IMR-90 (cell line): ENCODE measurements around the gene SLC26A8. TPM values are rescaled to one million over a fixed set of nuclear protein-coding genes. Genes with fewer than 3 reads are reported as not detected.

Source experiments
- ATAC-seq: fragments of 200-7000 bp; cut with Tn5 transposase; 2 replicates; pipeline ENCODE4 v1.9.1; 2020; ENCODE audit warnings: low read depth, mild to moderate bottlenecking, moderate library complexity
- BruUV-seq: library from RNA; stranded (reverse); fragments of 400-500 nt; replicated peaks from 2 replicates; lab custom pipeline; 2021; lab: Mats Ljungman, UMichigan
- CTCF ChIA-PET: fragments of 300-600 bp; formaldehyde crosslinking; extraction: SDS; loops from one replicate; lab custom pipeline; 2021; ENCODE audit warnings: antibody characterized with exemption; lab: Yijun Ruan, JAX
- POLR2A ChIA-PET: fragments of 300-600 bp; sonication (Branson Sonifier 250); formaldehyde crosslinking; loops from one replicate; lab custom pipeline; 2022; ENCODE audit warnings: antibody characterized with exemption; ENCODE audit not compliant: unreplicated experiment; lab: Charles Lee
- DNase-seq: peaks from one replicate; pipeline ENCODE4 v3.0.0; 2013
- H2AFZ ChIP-seq: replicated peaks from 2 replicates; pipeline ENCODE3; 2013; ENCODE audit warnings: low read length, mild to moderate bottlenecking; ENCODE audit not compliant: poor library complexity
- H2AK5ac ChIP-seq: 2 replicates; pipeline ENCODE4 v1.6.1; 2013; ENCODE audit warnings: low read depth, low read length, inconsistent platforms
- H2AK9ac ChIP-seq: replicated peaks from 2 replicates; pipeline ENCODE3; 2013; ENCODE audit warnings: mild to moderate bottlenecking, low read depth, low read length, moderate library complexity; ENCODE audit not compliant: poor library complexity
- H2BK120ac ChIP-seq: 2 replicates; pipeline ENCODE4 v1.6.1; 2013; ENCODE audit warnings: low read depth, low read length, inconsistent platforms
- H2BK15ac ChIP-seq: 3 replicates; pipeline ENCODE4 v1.6.1; 2013; ENCODE audit warnings: low read depth, low read length, inconsistent platforms
- H2BK20ac ChIP-seq: 2 replicates; pipeline ENCODE4 v1.6.1; 2013; ENCODE audit warnings: low read depth, mild to moderate bottlenecking, inconsistent platforms, low read length, moderate library complexity
- H2BK5ac ChIP-seq: 2 replicates; pipeline ENCODE4 v1.6.1; 2013; ENCODE audit warnings: mild to moderate bottlenecking, low read depth, low read length, inconsistent platforms; ENCODE audit not compliant: poor library complexity, severe bottlenecking
- H3K14ac ChIP-seq: replicated peaks from 2 replicates; pipeline ENCODE4 v1.6.1; 2013; ENCODE audit warnings: low read depth, low read length, inconsistent platforms
- H3K18ac ChIP-seq: 2 replicates; pipeline ENCODE4 v1.6.1; 2013; ENCODE audit warnings: low read depth, low read length, control low read depth
- H3K23ac ChIP-seq: 2 replicates; pipeline ENCODE4 v1.6.1; 2013; ENCODE audit warnings: low read depth, low read length, inconsistent platforms
- H3K27ac ChIP-seq: 2 replicates; pipeline ENCODE4 v1.5.1; 2013; ENCODE audit warnings: mild to moderate bottlenecking, control low read depth, low read length; ENCODE audit not compliant: insufficient read depth
- H3K27me3 ChIP-seq: 2 replicates; pipeline ENCODE4 v1.6.1; 2013; ENCODE audit warnings: low read length; ENCODE audit not compliant: control insufficient read depth, insufficient read depth
- H3K36me3 ChIP-seq: 2 replicates; pipeline ENCODE4 v1.6.1; 2013; ENCODE audit warnings: low read length, mixed read lengths; ENCODE audit not compliant: control insufficient read depth, insufficient read depth
- H3K4ac ChIP-seq: 2 replicates; pipeline ENCODE4 v1.6.1; 2013; ENCODE audit warnings: low read depth, low read length, inconsistent platforms
- H3K4me1 ChIP-seq: 2 replicates; pipeline ENCODE4 v1.6.1; 2013; ENCODE audit warnings: low read length, mixed read lengths; ENCODE audit not compliant: control insufficient read depth, insufficient read depth
- H3K4me2 ChIP-seq: 2 replicates; pipeline ENCODE4 v1.6.1; 2013; ENCODE audit warnings: low read depth, mild to moderate bottlenecking, control low read depth, low read length, moderate library complexity
- H3K4me3 ChIP-seq: 2 replicates; pipeline ENCODE4 v1.5.1; 2013; ENCODE audit warnings: low read depth, mild to moderate bottlenecking, control low read depth, low read length, moderate library complexity; ENCODE audit not compliant: insufficient read depth
- H3K56ac ChIP-seq: 2 replicates; pipeline ENCODE4 v1.6.1; 2013; ENCODE audit warnings: low read length, inconsistent platforms; ENCODE audit not compliant: insufficient read depth; ENCODE audit errors: extremely low read depth
- H3K79me1 ChIP-seq, 2 experiments: 2 replicates each; pipeline ENCODE4 v1.6.1; 2013; ENCODE audit warnings: low read length in 2 of 2, inconsistent platforms in 1 of 2, low read depth in 1 of 2
- H3K9ac ChIP-seq: 2 replicates; pipeline ENCODE4 v1.6.1; 2013; ENCODE audit warnings: low read depth, low read length, control low read depth
- H3K9me1 ChIP-seq: 2 replicates; pipeline ENCODE4 v1.6.1; 2013; ENCODE audit warnings: low read length, inconsistent platforms; ENCODE audit not compliant: insufficient read depth
- H3K9me3 ChIP-seq: 2 replicates; pipeline ENCODE4 v1.6.1; 2013; ENCODE audit warnings: low read length; ENCODE audit not compliant: control insufficient read depth, insufficient read depth
- H4K20me1 ChIP-seq: 2 replicates; pipeline ENCODE4 v1.6.1; 2013; ENCODE audit warnings: low read length, inconsistent platforms; ENCODE audit not compliant: insufficient read depth
- H4K5ac ChIP-seq: 2 replicates; pipeline ENCODE4 v1.6.1; 2013; ENCODE audit warnings: mild to moderate bottlenecking, low read depth, low read length, control low read depth
- H4K8ac ChIP-seq, 2 experiments: 2 replicates each; pipeline ENCODE4 v1.6.1; 2013; ENCODE audit warnings: low read depth in 2 of 2, low read length in 2 of 2, control low read depth in 1 of 2, inconsistent platforms in 1 of 2
- H4K91ac ChIP-seq: 2 replicates; pipeline ENCODE4 v1.6.1; 2013; ENCODE audit warnings: low read depth, low read length, inconsistent platforms; ENCODE audit not compliant: insufficient read depth
- BHLHE40 ChIP-seq: fragments of 150-350 bp; IDR thresholded peaks from 2 replicates; pipeline ENCODE4 v1.6.1; 2016; ENCODE audit warnings: mild to moderate bottlenecking, low read depth, low read length
- CHD1 ChIP-seq: IDR thresholded peaks from 2 replicates; pipeline ENCODE4 v1.6.1; 2012; ENCODE audit warnings: low read depth, low read length, improper control_type of control experiment
- ELK1 ChIP-seq: fragments of 150-350 bp; IDR thresholded peaks from 2 replicates; pipeline ENCODE4 v1.6.1; 2016; ENCODE audit warnings: low read depth, mild to moderate bottlenecking, low read length, moderate library complexity, borderline replicate concordance
- FOS ChIP-seq: fragments of 150-350 bp; IDR thresholded peaks from 2 replicates; pipeline ENCODE4 v1.6.1; 2016; ENCODE audit warnings: low read depth, low read length
- MAFK ChIP-seq: IDR thresholded peaks from 2 replicates; pipeline ENCODE4 v1.6.1; 2012; ENCODE audit warnings: low read depth, low read length, improper control_type of control experiment
- MAZ ChIP-seq: IDR thresholded peaks from 2 replicates; pipeline ENCODE4 v1.6.1; 2012; ENCODE audit warnings: low read depth, mild to moderate bottlenecking, low read length, improper control_type of control experiment, moderate library complexity, borderline replicate concordance
- MXI1 ChIP-seq: IDR thresholded peaks from 2 replicates; pipeline ENCODE4 v1.6.1; 2012; ENCODE audit warnings: low read depth, mild to moderate bottlenecking, low read length, moderate library complexity, borderline replicate concordance
- NFE2L2 ChIP-seq: fragments of 150-350 bp; IDR thresholded peaks from 2 replicates; pipeline ENCODE4 v1.6.1; 2016; ENCODE audit warnings: low read depth, mild to moderate bottlenecking, low read length
- POLR2A ChIP-seq: IDR thresholded peaks from 2 replicates; pipeline ENCODE4 v1.6.1; 2012; ENCODE audit warnings: mild to moderate bottlenecking, low read depth, low read length
- SMC3 ChIP-seq: fragments of 150-350 bp; IDR thresholded peaks from 2 replicates; pipeline ENCODE4 v1.6.1; 2016; ENCODE audit warnings: low read depth, mild to moderate bottlenecking, antibody characterized with exemption, low read length, moderate library complexity
- USF2 ChIP-seq: fragments of 150-350 bp; IDR thresholded peaks from 2 replicates; pipeline ENCODE4 v1.6.1; 2017; ENCODE audit warnings: mild to moderate bottlenecking, antibody characterized with exemption, low read length, low read depth
- WGBS, 2 experiments: methylation state at CpG; one replicate each; pipeline versions ENCODE4 v1.1.5 to v1.1.7; 2013; ENCODE audit warnings: missing lambda C conversion rate in 2 of 2; ENCODE audit not compliant: insufficient read length in 1 of 2; ENCODE audit errors: extremely low coverage in 2 of 2; 5-methylcytosine and 5-hydroxymethylcytosine counted together
- dilution Hi-C: fragments of 300-500 bp; cut with HindIII; formaldehyde crosslinking; loops from one replicate; pipeline ENCODE4 v1.14.3; 2018; ENCODE audit warnings: low sequenced_read_pairs; ENCODE audit not compliant: unreplicated experiment
- in situ Hi-C: fragments of 300-500 bp; cut with MboI; formaldehyde crosslinking; loops from 3 replicates; pipeline ENCODE4 v1.14.3; 2019; ENCODE audit warnings: low sequenced_read_pairs, inconsistent platforms, mixed read lengths
- intact Hi-C: fragments of 100-400 bp; cut with micrococcal nuclease; formaldehyde crosslinking; loops from 2 replicates; pipeline ENCODE4 v1.10.0; 2022
- polyA plus RNA-seq, 3 experiments: library from polyadenylated mRNA; depleted of rRNA; stranded (reverse); fragments of >200 nt; gene quantifications; 2 replicates each; pipeline ENCODE4 v1.2.3, GENCODE V29; 2012; ENCODE audit warnings: low replicate concordance in 1 of 3
- total RNA-seq: library from RNA; depleted of rRNA; stranded (reverse); fragments of >200 nt; gene quantifications from 2 replicates; pipeline ENCODE4 v1.2.3, GENCODE V29; 2012

Gene SLC26A8
- total and polyA plus RNA-seq, 2 of the 4 experiments (the other 2 are of a cell fraction), result 0.07 TPM; not detected in 1

GRCh38 chr6:35897036-35897435 lies 127.4 kb downstream of the SLC26A8 start:
- dilution Hi-C loops, result no loop called here

More at GRCh38 chr6:35897036-35897435, 127.4 kb downstream of the SLC26A8 start:
- H3K36me3 ChIP-seq, result no peaks in the 10 kb centered on the region; the same call in 1 of the 2 replicates
- H3K9ac ChIP-seq, result no peak overlapping the region
- no peak overlapping the region for H2AFZ ChIP-seq
- no peaks in the 10 kb centered on the region for H3K4me1 ChIP-seq
- peaks cover 33 to 61% of the 10 kb centered on the region in 2 experiments for H3K79me1 ChIP-seq
- no peak overlapping the region for H3K4me2 ChIP-seq
- no peak for ATAC-seq
- no peak for DNase-seq
- no peak overlapping the region for H3K56ac ChIP-seq
- no peak overlapping the region for H3K14ac ChIP-seq
- no peak overlapping the region for H2BK15ac ChIP-seq
- H4K20me1 ChIP-seq, result peaks cover 17% of the 10 kb centered on the region; the same call in 1 of the 2 replicates
- no TSS peak for BruUV-seq
- no peak overlapping the region for H2AK5ac ChIP-seq
- no peak overlapping the region for H3K23ac ChIP-seq
- no peak overlapping the region for H2AK9ac ChIP-seq
- WGBS, 2 experiments, result 100% methylated on average over 2 of the region's 3 CpGs; no CpG with 5 or more reads in 1 of the 2 experiments
- H3K27ac ChIP-seq, result no peak overlapping the region
- ChIA-PET POLR2A (no interaction called here), CTCF (no interaction called here)
- H3K18ac ChIP-seq, result no peak overlapping the region
- no peaks in the 10 kb centered on the region for H3K9me3 ChIP-seq
- TF ChIP-seq MAZ, result no peak
- TF ChIP-seq POLR2A, result no peak
- no peak for TF ChIP-seq FOS
- TF ChIP-seq NFE2L2, result no peak
- TF ChIP-seq MAFK, result no peak
- TF ChIP-seq MXI1, result no peak
- no peak for TF ChIP-seq BHLHE40
- no peak for TF ChIP-seq SMC3
- TF ChIP-seq CHD1, result no peak
- TF ChIP-seq ELK1, result no peak
- no peak for TF ChIP-seq USF2
- H4K91ac ChIP-seq, result no peak overlapping the region
- no peaks in the 10 kb centered on the region for H3K27me3 ChIP-seq
- H3K9me1 ChIP-seq, result 0 out of 2 replicates have a peak, but pooled peaks cover 1% of the 10 kb centered on the region
- H4K8ac ChIP-seq, result no peak overlapping the region
- no peak overlapping the region for H2BK120ac ChIP-seq
- no peak overlapping the region for H4K5ac ChIP-seq
- in situ Hi-C loops (no loop called here), intact Hi-C loops (no loop called here)
- no peak overlapping the region for H2BK5ac ChIP-seq
- H3K4me3 ChIP-seq, result no peak overlapping the region
- H2BK20ac ChIP-seq, result no peak overlapping the region
- no peak overlapping the region for H3K4ac ChIP-seq
